ENCODE results near the gene GPBP1L1. TPM values are rescaled to one million over a fixed set of nuclear protein-coding genes. Genes with fewer than 3 reads are reported as not detected.

GPBP1L1 gene
- total and polyA plus RNA-seq, 9 of the 15 experiments (the other 6 are each of a cell fraction or from before 2014, with no cell fraction given) = 86.0 to 216 (median 138) TPM

DNA sequence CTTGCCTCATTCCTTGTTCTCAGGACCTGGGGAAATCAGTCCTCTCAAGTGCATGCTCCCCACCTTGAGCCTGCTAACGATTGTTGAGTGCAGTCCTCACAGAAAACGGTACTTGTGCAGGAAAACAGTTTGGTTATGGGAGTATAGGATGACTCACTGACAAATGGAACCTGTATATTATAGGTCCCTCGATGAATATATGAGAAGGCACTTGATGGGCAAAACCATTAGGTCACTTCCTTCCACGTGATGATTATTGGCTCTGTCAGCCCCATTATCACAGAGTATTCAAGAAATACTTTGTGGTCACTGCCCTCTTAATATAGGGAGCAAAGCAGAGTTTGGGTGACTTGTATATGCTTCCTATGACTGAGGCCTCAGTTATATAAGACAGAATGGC lies 68.7 kb downstream of the GPBP1L1 start (continued):
- TF ChIP-seq NR4A1 (CRISPR knock-in tag; IDR thresholded peaks at IDR 0.05) (no peak), NR4A1 (tag; IDR thresholded peaks at IDR 0.05) (no peak), POLR2B (IDR thresholded peaks at IDR 0.05; ENCODE audit: low read depth, partially characterized antibody) (peak; percentile 24)

DNA sequence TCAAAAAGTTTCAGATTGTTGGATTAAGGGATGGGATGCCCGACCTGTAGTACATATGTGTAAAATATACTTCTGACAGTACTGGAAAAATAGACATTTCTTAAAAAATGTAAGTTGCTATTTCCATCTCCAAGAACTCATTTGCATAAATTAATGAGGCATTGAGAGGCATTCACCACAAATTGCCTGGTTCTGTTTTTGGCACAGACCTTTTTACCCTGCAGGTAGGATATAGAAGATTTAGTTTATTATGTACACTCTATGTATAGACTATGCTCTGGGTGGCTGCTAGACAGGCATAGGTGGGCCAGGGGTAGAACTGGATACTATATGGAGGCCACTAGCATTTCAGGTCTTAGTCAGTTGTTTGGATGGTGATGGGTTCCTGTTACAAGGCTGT lies 70.4 kb downstream of the GPBP1L1 start:
- Histone ChIP-seq H3K4me3 (no peak overlapping the region), H3K27ac (ENCODE audit: extremely low read depth, low read depth, low read length) (no peak overlapping the region), H3K79me2 (ENCODE audit: control insufficient read depth, insufficient read depth, low read length) (peaks cover 9% of the 10 kb centered on the region; the same call in 1 of the 3 replicates), H3K4me2 (ENCODE audit: insufficient read depth, low read length) (no peak overlapping the region), H4K20me1 (replicated peaks; ENCODE audit: control insufficient read depth, insufficient read depth, low read length) (no peaks in the 10 kb centered on the region; the same call in none of the 2 replicates), H3K27me3 (ENCODE audit: control insufficient read depth in 2 of 2, insufficient read depth in 2 of 2, low read length in 2 of 2) (no peaks in the 10 kb centered on the region), H2AFZ (ENCODE audit: low read depth, low read length) (no peak overlapping the region), H3K36me3 (ENCODE audit: control insufficient read depth, insufficient read depth, low read length) (peaks cover 90% of the 10 kb centered on the region), H3K9me3 (replicated peaks; ENCODE audit: control insufficient read depth, insufficient read depth, low read depth, low read length) (no peaks in the 10 kb centered on the region), H3K9me1 (ENCODE audit: control insufficient read depth, insufficient read depth, low read length) (no peaks in the 10 kb centered on the region), H3K9ac (ENCODE audit: insufficient read depth in 1 of 2, low read depth in 2 of 2, low read length in 2 of 2) (no peak overlapping the region), H3K4me1 (replicated peaks in 1 of 2; ENCODE audit: control insufficient read depth in 2 of 2, insufficient read depth in 2 of 2, low read length in 2 of 2) (no peaks in the 10 kb centered on the region)
- WGBS (ENCODE audit: insufficient coverage, low coverage, missing lambda C conversion rate) = 95% methylated on average over 1 of the region's 1 CpG
- TF ChIP-seq TOE1 (IDR thresholded peaks at IDR 0.05; ENCODE audit: borderline replicate concordance) = no peak
- no peak for TF ChIP-seq TOE1 (CRISPR knock-in tag; IDR thresholded peaks at IDR 0.05; ENCODE audit: borderline replicate concordance, low read depth)
- peak; percentile 12; the same call in 1 of the 2 replicates for TF ChIP-seq POLR2AphosphoS5 (IDR thresholded peaks at IDR 0.05; ENCODE audit: control insufficient read depth, insufficient read depth, low read depth, low read length)
- BruUV-seq (replicated peaks) = no TSS peak
- no peak for DNase-seq (ENCODE audit: extremely low read depth in 1 of 4, low spot score in 3 of 4)
- intact Hi-C loops (cut with micrococcal nuclease) = no loop called here
- ChIA-PET POLR2A (interaction anchor here (1.3 kb wide), 1 partner anchor 9 kb away, joined by 3 read pairs; no protein-coding TSS in a partner anchor), CTCF (ENCODE audit: low intra/inter-chr PET ratio) (no interaction called here)
- in situ Hi-C loops (cut with MboI) = no loop called here
- no peak for ATAC-seq
- FAIRE-seq = no peak

Data from K562 (cell line).